ENCODE results near the gene PSMB3.

DNA sequence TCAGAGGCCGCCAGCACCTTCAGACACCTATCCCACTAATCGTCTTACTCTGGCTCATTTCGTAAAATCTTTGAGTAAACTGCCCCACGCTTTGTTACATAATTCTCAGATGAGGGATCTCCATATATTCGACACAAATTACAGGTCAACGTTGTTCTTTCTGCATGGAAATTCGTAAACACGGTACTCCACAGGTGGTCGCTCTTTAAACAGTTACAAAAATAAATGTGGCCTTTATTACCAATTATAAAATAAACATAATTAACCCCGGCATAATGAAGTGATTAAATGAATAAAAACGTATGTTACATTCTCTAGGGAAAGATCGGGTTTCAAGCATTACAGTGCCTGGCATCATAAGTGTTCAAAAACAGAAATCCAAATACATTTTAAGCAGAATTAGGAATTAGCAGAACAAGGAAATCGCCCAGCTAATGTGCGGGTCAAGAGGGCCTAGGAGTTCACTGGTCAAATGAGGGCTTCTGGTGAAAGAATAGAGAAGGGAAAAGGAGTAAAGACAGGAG lies 47.8 kb downstream of the PSMB3 start:
- TF ChIP-seq, protein P1, sequence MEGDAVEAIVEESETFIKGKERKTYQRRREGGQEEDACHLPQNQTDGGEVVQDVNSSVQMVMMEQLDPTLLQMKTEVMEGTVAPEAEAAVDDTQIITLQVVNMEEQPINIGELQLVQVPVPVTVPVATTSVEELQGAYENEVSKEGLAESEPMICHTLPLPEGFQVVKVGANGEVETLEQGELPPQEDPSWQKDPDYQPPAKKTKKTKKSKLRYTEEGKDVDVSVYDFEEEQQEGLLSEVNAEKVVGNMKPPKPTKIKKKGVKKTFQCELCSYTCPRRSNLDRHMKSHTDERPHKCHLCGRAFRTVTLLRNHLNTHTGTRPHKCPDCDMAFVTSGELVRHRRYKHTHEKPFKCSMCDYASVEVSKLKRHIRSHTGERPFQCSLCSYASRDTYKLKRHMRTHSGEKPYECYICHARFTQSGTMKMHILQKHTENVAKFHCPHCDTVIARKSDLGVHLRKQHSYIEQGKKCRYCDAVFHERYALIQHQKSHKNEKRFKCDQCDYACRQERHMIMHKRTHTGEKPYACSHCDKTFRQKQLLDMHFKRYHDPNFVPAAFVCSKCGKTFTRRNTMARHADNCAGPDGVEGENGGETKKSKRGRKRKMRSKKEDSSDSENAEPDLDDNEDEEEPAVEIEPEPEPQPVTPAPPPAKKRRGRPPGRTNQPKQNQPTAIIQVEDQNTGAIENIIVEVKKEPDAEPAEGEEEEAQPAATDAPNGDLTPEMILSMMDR (IDR thresholded peaks at IDR 0.05; ENCODE audit: insufficient read depth, low read length), result no peak
- no peak for TF ChIP-seq POLR2AphosphoS5 (IDR thresholded peaks at IDR 0.05; ENCODE audit: low read depth)
- TF ChIP-seq, protein P2, sequence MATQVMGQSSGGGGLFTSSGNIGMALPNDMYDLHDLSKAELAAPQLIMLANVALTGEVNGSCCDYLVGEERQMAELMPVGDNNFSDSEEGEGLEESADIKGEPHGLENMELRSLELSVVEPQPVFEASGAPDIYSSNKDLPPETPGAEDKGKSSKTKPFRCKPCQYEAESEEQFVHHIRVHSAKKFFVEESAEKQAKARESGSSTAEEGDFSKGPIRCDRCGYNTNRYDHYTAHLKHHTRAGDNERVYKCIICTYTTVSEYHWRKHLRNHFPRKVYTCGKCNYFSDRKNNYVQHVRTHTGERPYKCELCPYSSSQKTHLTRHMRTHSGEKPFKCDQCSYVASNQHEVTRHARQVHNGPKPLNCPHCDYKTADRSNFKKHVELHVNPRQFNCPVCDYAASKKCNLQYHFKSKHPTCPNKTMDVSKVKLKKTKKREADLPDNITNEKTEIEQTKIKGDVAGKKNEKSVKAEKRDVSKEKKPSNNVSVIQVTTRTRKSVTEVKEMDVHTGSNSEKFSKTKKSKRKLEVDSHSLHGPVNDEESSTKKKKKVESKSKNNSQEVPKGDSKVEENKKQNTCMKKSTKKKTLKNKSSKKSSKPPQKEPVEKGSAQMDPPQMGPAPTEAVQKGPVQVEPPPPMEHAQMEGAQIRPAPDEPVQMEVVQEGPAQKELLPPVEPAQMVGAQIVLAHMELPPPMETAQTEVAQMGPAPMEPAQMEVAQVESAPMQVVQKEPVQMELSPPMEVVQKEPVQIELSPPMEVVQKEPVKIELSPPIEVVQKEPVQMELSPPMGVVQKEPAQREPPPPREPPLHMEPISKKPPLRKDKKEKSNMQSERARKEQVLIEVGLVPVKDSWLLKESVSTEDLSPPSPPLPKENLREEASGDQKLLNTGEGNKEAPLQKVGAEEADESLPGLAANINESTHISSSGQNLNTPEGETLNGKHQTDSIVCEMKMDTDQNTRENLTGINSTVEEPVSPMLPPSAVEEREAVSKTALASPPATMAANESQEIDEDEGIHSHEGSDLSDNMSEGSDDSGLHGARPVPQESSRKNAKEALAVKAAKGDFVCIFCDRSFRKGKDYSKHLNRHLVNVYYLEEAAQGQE (IDR thresholded peaks at IDR 0.05; ENCODE audit: insufficient replicate concordance, low read depth), result no peak
- no peak for TF ChIP-seq GABPA (IDR thresholded peaks at IDR 0.05; ENCODE audit: low read depth)
